HepG2 (cell line): ENCODE results near the gene HNRNPA1. TPM values are rescaled to one million over a fixed set of nuclear protein-coding genes. Genes with fewer than 3 reads are reported as not detected.
A peak's percentile ranks its signal among the peaks of the same experiment; 100 is the strongest.

Experiments
- ARNTL ChIP-seq: sonication (generic); formaldehyde crosslinking; IDR thresholded peaks from 2 replicates; pipeline ENCODE4 v1.4.0; 2020; ENCODE audit warnings: mild to moderate bottlenecking, missing genetic modification reagents
- FLYWCH1 ChIP-seq: sonication (generic); formaldehyde crosslinking; IDR thresholded peaks from 2 replicates; pipeline ENCODE4 v1.8.1; 2023; ENCODE audit warnings: mild to moderate bottlenecking, missing genetic modification reagents
- FOXM1 ChIP-seq: sonication (generic); formaldehyde crosslinking; IDR thresholded peaks from 2 replicates; pipeline ENCODE4 v1.5.0; 2020; ENCODE audit warnings: missing genetic modification reagents
- HDAC1 ChIP-seq: sonication (generic); formaldehyde crosslinking; IDR thresholded peaks from 2 replicates; pipeline ENCODE4 v1.5.1; 2020; ENCODE audit warnings: mild to moderate bottlenecking, missing genetic modification reagents
- HIVEP1 ChIP-seq: sonication (generic); formaldehyde crosslinking; IDR thresholded peaks from 2 replicates; pipeline ENCODE4 v1.4.0; 2020; ENCODE audit warnings: mild to moderate bottlenecking, missing genetic modification reagents
- HNF4A ChIP-seq: sonication (generic); formaldehyde crosslinking; IDR thresholded peaks from 2 replicates; pipeline ENCODE4 v1.4.0; 2020; ENCODE audit warnings: missing genetic modification reagents
- JUNB ChIP-seq: sonication (generic); formaldehyde crosslinking; IDR thresholded peaks from 2 replicates; pipeline ENCODE4 v1.8.0; 2022; ENCODE audit warnings: missing genetic modification reagents, mild to moderate bottlenecking, borderline replicate concordance
- KDM6A ChIP-seq: IDR thresholded peaks from 2 replicates; pipeline ENCODE4 v1.6.1; 2016; ENCODE audit warnings: low read depth
- PCBP2 ChIP-seq: fragments of 200-400 bp; formaldehyde crosslinking; optimal IDR thresholded peaks from 2 replicates; pipeline ENCODE3; 2018; ENCODE audit warnings: low read length, low read depth; ENCODE audit not compliant: poor library complexity, severe bottlenecking
- PITX1 ChIP-seq: sonication (generic); formaldehyde crosslinking; IDR thresholded peaks from 2 replicates; pipeline ENCODE4 v1.5.1; 2020; ENCODE audit warnings: mild to moderate bottlenecking, missing genetic modification reagents
- SAP130 ChIP-seq: IDR thresholded peaks from 2 replicates; pipeline ENCODE4 v1.6.1; 2016; ENCODE audit warnings: low read depth
- ZBTB4 ChIP-seq: sonication (generic); formaldehyde crosslinking; IDR thresholded peaks from 2 replicates; pipeline ENCODE4 v1.4.0; 2020; ENCODE audit warnings: missing genetic modification reagents, mild to moderate bottlenecking, borderline replicate concordance
- ZBTB44 ChIP-seq: sonication (generic); formaldehyde crosslinking; IDR thresholded peaks from 2 replicates; pipeline ENCODE4 v1.4.0; 2020; ENCODE audit warnings: missing genetic modification reagents
- ZNF235 ChIP-seq: sonication (generic); formaldehyde crosslinking; IDR thresholded peaks from 2 replicates; pipeline ENCODE4 v1.8.1; 2023; ENCODE audit warnings: mild to moderate bottlenecking, missing genetic modification reagents, borderline replicate concordance
- ZNF329 ChIP-seq: sonication (generic); formaldehyde crosslinking; IDR thresholded peaks from 2 replicates; pipeline ENCODE4 v1.9.0; 2021; ENCODE audit warnings: low read depth, mild to moderate bottlenecking, missing genetic modification reagents
- polyA plus RNA-seq, 8 experiments: library from polyadenylated mRNA; depleted of rRNA in 3 of 8; stranded (reverse) in 7 of 8; unstranded in 1 of 8; fragments of >200 nt; fragmentation: Illumina TruSeq in 4 of 8; extraction: Trizol in 4 of 8; gene quantifications; 2 replicates each; pipeline versions ENCODE4 v1.2.1 to v1.2.3, GENCODE V29; 2011 to 2016; ENCODE audit warnings: low read depth in 4 of 8, missing spikeins in 1 of 8, mixed read lengths in 1 of 8; ENCODE audit not compliant: insufficient read depth in 1 of 8
- total RNA-seq, 5 experiments: library from RNA; depleted of rRNA; stranded (reverse); fragments of >200 nt; fragmentation: Illumina TruSeq; extraction: Trizol; gene quantifications; 2 replicates each; pipeline ENCODE4 v1.2.3, GENCODE V29; 2016; ENCODE audit warnings: low read depth in 1 of 5
- TF ChIP-seq, protein P1 (sequence below): sonication (generic); formaldehyde crosslinking; IDR thresholded peaks from 2 replicates; pipeline ENCODE4 v1.8.0; 2023; ENCODE audit warnings: mild to moderate bottlenecking, missing genetic modification reagents
- TF ChIP-seq, protein P2 (sequence below): sonication (generic); formaldehyde crosslinking; conservative IDR thresholded peaks from 2 replicates; pipeline ENCODE4 v1.5.0; 2020; ENCODE audit warnings: missing genetic modification reagents
- TF ChIP-seq, protein P3 (sequence below): IDR thresholded peaks from 2 replicates; pipeline ENCODE4 v1.6.1; 2012; ENCODE audit warnings: low read length, improper control_type of control experiment

HNRNPA1 gene
- total and polyA plus RNA-seq, 2 of the 13 experiments (the other 11 are each of a cell fraction or from before 2014, with no cell fraction given) = 535 to 1,820 TPM

- no peak for TF ChIP-seq ZBTB4 (CRISPR knock-in tag)
- TF ChIP-seq, protein P1, sequence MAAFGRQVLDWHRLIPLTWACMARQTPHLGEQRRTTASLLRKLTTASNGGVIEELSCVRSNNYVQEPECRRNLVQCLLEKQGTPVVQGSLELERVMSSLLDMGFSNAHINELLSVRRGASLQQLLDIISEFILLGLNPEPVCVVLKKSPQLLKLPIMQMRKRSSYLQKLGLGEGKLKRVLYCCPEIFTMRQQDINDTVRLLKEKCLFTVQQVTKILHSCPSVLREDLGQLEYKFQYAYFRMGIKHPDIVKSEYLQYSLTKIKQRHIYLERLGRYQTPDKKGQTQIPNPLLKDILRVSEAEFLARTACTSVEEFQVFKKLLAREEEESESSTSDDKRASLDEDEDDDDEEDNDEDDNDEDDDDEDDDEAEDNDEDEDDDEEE (CRISPR knock-in tag) = 0 out of 2 replicates have a peak, but pooled peaks have one; percentile 56
- TF ChIP-seq HIVEP1 (CRISPR knock-in tag) = no peak; the same call in 1 of the 2 replicates
- TF ChIP-seq FOXM1 = no peak
- TF ChIP-seq HNF4A (CRISPR knock-in tag) = peak; percentile 41; the same call in 1 of the 2 replicates
- TF ChIP-seq SAP130 (CRISPR knock-in tag) = peak; percentile 64
- no peak for TF ChIP-seq JUNB (CRISPR knock-in tag)
- TF ChIP-seq ARNTL (CRISPR knock-in tag) = no peak; the same call in 1 of the 2 replicates
- no peak for TF ChIP-seq FLYWCH1 (CRISPR knock-in tag)
- TF ChIP-seq ZNF329 (CRISPR knock-in tag) = no peak
- TF ChIP-seq KDM6A (CRISPR knock-in tag) = peak; percentile 76; the same call in 1 of the 2 replicates
- TF ChIP-seq PITX1 (CRISPR knock-in tag) = peak; percentile 71
- TF ChIP-seq ZNF235 (CRISPR knock-in tag) = no peak
- no peak for TF ChIP-seq PCBP2
- TF ChIP-seq, protein P2, sequence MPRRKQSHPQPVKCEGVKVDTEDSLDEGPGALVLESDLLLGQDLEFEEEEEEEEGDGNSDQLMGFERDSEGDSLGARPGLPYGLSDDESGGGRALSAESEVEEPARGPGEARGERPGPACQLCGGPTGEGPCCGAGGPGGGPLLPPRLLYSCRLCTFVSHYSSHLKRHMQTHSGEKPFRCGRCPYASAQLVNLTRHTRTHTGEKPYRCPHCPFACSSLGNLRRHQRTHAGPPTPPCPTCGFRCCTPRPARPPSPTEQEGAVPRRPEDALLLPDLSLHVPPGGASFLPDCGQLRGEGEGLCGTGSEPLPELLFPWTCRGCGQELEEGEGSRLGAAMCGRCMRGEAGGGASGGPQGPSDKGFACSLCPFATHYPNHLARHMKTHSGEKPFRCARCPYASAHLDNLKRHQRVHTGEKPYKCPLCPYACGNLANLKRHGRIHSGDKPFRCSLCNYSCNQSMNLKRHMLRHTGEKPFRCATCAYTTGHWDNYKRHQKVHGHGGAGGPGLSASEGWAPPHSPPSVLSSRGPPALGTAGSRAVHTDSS = no peak
- TF ChIP-seq HDAC1 (CRISPR knock-in tag) = peak; percentile 53
- TF ChIP-seq, protein P3, sequence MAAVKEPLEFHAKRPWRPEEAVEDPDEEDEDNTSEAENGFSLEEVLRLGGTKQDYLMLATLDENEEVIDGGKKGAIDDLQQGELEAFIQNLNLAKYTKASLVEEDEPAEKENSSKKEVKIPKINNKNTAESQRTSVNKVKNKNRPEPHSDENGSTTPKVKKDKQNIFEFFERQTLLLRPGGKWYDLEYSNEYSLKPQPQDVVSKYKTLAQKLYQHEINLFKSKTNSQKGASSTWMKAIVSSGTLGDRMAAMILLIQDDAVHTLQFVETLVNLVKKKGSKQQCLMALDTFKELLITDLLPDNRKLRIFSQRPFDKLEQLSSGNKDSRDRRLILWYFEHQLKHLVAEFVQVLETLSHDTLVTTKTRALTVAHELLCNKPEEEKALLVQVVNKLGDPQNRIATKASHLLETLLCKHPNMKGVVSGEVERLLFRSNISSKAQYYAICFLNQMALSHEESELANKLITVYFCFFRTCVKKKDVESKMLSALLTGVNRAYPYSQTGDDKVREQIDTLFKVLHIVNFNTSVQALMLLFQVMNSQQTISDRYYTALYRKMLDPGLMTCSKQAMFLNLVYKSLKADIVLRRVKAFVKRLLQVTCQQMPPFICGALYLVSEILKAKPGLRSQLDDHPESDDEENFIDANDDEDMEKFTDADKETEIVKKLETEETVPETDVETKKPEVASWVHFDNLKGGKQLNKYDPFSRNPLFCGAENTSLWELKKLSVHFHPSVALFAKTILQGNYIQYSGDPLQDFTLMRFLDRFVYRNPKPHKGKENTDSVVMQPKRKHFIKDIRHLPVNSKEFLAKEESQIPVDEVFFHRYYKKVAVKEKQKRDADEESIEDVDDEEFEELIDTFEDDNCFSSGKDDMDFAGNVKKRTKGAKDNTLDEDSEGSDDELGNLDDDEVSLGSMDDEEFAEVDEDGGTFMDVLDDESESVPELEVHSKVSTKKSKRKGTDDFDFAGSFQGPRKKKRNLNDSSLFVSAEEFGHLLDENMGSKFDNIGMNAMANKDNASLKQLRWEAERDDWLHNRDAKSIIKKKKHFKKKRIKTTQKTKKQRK = no peak
- TF ChIP-seq ZBTB44 (CRISPR knock-in tag) = no peak
These were observed 13.8 kb downstream of the HNRNPA1 start (continued) for GRCh38 chr12:54294152-54294952.
